Head of caudate nucleus (tissue), 42 donors: ENCODE results near the gene SEC63.
A peak's percentile ranks its signal among the peaks of the same experiment; 100 is the strongest.
"Not testable (repeated sequence)": the region's sequence is repeated elsewhere in the genome, so short reads cannot be mapped to it uniquely, and the experiment has no call there.

Experiments
- DNase-seq, 42 donors: peaks; one replicate each; pipeline versions ENCODE4 v3.0.0 to v3.0.0-alpha.2; 2020 to 2021; ENCODE audit warnings: mixed read lengths in 7 of 42
- intact Hi-C: fragments of 100-400 bp; cut with DNase I; formaldehyde crosslinking; loops from one replicate; pipeline ENCODE4 v1.15.0; 2022

Gene SEC63, protein sequence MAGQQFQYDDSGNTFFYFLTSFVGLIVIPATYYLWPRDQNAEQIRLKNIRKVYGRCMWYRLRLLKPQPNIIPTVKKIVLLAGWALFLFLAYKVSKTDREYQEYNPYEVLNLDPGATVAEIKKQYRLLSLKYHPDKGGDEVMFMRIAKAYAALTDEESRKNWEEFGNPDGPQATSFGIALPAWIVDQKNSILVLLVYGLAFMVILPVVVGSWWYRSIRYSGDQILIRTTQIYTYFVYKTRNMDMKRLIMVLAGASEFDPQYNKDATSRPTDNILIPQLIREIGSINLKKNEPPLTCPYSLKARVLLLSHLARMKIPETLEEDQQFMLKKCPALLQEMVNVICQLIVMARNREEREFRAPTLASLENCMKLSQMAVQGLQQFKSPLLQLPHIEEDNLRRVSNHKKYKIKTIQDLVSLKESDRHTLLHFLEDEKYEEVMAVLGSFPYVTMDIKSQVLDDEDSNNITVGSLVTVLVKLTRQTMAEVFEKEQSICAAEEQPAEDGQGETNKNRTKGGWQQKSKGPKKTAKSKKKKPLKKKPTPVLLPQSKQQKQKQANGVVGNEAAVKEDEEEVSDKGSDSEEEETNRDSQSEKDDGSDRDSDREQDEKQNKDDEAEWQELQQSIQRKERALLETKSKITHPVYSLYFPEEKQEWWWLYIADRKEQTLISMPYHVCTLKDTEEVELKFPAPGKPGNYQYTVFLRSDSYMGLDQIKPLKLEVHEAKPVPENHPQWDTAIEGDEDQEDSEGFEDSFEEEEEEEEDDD

GRCh38 chr6:107957909-107958688 lies at the start of gene SEC63:
Gene SEC63 (minus strand): TSS chr6:107958208. CDS start chr6:107958009, 199 bp downstream.
- DNase-seq, result peak; percentile 90 to 99 (median 98)
- intact Hi-C loops, result no loop called here

DNA sequence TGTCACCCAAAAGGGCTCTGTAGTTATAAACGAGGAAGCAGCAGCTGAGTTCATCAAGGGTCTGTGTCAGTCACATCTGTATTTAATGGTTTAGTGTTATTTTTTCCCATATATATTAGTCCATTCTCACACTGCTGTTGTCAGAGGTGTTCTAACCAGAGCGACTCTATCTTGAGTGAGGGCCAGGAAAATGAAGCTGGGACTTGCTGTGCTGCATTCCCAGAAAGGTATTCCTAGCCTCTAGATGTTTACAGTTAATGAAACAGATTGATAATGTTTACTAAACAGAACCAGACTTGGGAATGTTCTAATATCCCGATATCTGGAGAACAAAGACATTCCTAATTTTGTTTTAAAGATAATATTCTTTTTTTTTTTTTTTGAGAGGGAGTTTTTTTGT lies 48.0 kb upstream of the SEC63 start:
- DNase-seq, result no peak
- intact Hi-C loops, result no loop called here

DNA sequence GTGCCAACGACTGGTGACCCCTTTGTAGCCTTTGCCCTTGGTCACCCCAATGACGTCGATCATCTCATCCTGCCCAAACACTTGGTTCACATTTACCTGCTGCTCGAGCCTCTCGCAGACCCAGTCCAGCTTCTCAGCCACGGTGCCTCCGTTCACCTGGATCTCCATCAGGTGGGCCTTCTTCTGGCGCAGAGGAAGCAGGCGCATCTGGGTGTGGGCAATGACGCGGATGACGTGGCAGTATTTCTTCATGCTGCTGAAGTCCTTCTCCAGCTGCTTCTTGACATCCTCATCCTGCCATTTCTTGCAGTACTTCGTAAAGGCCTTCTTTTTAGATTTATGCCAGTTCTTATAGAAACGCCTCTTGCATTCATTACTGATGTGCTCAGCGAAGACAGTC lies 46.9 kb upstream of the SEC63 start:
- intact Hi-C loops, result no loop called here

GRCh38 chr6:108002365-108003221 lies 44.6 kb upstream of the SEC63 start:
- DNase-seq, result peak; percentile 48 to 96 (median 87)
- intact Hi-C loops, result no loop called here

More for the DNA sequence above, 46.9 kb upstream of the SEC63 start:
- no peak for DNase-seq

- no peak for DNase-seq
Observed at GRCh38 chr6:108001696-108002231, 43.8 kb upstream of the SEC63 start.

DNA sequence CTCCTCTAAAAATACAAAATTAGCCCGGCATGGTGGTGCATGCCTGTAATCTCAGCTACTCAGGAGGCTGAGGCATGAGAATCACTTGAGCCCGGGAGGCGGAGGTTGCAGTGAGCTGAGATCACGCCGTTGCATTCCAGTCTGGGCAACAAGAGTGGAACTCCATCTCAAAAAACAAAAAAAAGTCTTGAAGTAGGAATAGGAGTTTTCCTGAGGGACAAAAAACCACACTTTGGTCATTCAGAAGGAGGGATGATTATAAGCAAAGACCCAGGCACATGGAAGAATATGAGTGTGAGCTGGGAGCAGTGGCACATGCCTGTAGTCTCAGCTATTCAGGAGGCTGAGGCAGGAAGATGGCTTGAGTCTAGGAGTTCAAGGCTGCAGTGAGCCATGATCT lies 42.3 kb upstream of the SEC63 start:
- DNase-seq, intact Hi-C loops: not testable (repeated sequence)

More at GRCh38 chr6:108001696-108002231, 43.8 kb upstream of the SEC63 start:
- intact Hi-C loops, result no loop called here

DNA sequence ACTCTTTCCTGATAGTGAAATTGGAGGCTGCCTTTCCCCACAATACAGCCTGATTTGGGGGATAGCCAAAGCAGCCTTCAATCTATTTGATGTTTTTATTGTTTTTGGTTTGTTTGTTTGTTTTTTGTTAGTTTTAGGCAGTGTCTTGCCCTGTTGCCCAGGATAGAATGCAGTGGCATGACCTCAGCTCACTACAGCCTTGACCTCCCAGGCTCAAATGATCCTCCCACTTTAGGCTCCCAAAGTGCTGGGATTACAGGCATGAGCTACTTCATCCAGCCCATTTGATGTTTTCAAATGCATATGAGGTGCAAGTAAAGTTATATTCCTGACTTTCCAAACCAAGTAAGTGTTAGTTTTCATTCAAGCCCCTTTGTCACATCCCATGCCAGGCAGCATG lies 41.3 kb upstream of the SEC63 start:
- DNase-seq, result no peak
- intact Hi-C loops, result no loop called here

GRCh38 chr6:107991772-107992550 lies 34.0 kb upstream of the SEC63 start:
- intact Hi-C loops, result no loop called here
- no peak for DNase-seq

DNA sequence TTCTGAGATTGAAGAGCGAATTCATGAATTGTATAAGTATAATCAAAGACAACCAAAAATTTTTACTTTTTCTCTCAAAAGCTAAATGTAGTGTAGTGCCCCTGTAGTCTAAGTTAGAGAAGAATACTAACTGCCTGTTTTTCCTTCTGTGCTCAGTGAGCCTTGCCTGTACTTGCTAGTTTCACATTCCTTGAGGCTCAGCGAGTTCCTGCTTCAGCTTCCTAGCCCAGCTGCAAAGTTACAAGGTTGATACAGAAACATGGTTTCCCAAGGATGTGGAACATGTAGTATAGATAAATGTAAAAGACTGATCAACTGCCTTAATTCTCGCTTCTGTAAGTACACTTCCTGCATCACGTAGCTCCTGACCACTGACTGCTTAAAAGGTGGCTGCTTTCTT lies 33.1 kb upstream of the SEC63 start:
- intact Hi-C loops, result no loop called here
- DNase-seq, result no peak

- DNase-seq, intact Hi-C loops: not testable (repeated sequence)
Observed at GRCh38 chr6:107990587-107990986, 32.6 kb upstream of the SEC63 start.

DNA sequence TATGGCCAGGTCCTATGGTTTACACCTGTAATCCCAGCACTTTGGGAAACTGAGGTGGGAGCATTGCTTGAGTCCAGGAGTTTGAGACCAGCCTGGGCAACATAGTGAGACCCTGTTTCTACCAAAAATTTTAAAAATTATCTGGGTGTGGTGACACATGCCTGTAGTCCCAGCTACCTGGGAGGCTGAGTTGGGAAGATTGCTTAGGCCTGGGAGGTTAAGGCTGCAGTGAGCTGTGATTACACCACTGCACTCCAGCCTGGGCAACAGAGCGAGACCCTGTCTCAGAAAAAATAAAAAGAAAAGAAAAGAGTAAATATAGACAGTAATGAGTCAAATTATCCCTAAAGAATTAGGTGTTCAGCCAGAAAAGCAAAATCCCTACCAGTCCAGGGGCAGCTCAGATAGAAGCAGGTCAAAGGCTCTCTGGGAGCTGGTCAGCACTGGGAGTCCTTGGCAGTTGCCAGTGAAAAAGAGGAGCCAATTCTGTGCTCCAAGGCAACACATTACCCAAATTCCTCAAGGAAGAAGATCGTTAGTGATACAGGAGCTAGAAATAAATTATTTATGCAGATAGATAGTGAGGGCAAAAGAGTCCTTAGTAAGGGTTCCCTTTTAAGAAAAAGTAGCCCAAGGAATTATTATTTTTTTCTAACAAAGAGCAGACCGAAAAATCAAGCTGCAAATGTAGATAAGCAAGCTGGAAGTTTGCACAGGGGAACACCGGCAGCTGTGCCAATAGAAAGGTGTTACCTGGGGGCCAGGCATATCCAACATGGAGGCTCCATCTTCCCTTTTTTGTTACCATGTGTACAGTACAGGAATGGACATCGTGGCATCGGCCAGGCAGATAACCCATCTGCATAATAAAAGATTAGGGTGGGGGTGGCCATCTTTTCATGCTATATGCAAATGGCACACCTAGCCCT lies 31.4 kb upstream of the SEC63 start:
- intact Hi-C loops, result no loop called here
- no peak for DNase-seq

GRCh38 chr6:107988570-107988969 lies 30.6 kb upstream of the SEC63 start:
- no peak for DNase-seq
- intact Hi-C loops, result no loop called here

DNA sequence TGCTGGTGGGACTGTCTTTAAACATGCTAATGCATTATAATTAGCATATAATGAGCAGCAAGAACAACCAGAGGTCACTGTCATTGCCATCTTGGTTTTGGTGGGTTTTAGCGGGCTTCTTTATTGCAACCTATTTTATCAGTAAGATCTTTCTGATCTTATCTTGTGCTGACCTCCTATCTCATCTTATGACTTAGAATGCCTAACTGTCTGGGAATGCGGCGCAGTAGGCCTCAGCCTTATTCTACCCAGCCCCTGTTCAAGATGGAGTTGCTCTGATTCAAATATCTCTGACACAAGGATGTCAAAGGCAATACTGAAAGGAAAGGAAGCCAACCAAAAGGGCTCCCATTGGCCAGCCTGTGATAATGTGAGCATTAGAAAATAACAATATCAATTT lies 29.8 kb upstream of the SEC63 start:
- intact Hi-C loops, result no loop called here
- DNase-seq, result no peak

DNA sequence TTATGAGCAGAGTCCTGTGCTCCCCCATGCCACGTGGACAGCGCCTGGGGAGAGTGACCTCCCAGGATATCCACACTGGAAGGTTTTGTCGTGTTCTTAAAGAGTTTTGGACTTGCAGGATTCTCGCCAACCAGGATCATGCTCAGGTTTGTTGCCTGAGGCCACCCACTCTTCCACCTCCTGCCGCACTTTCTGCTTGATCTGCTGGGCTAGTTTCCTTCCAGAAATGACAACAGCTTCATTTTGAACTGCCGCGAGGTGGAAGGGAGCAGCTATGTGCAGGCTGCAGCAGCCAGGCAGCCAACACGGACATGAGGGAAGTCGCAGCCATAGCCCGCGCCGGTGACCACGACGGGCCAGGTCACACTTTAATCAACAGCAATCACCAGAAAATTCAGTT lies 27.7 kb upstream of the SEC63 start:
- intact Hi-C loops, result no loop called here
- no peak for DNase-seq

GRCh38 chr6:107983811-107984210 lies 25.8 kb upstream of the SEC63 start:
- no peak for DNase-seq
- intact Hi-C loops, result no loop called here

GRCh38 chr6:107982486-107982885 lies 24.5 kb upstream of the SEC63 start:
- intact Hi-C loops, result no loop called here
- no peak for DNase-seq

GRCh38 chr6:107981695-107982094 lies 23.7 kb upstream of the SEC63 start:
- intact Hi-C loops, result loop anchor here (2.0 kb wide), 1 partner anchor 65 kb away; no protein-coding TSS in a partner anchor
- no peak for DNase-seq
